Hindlimb muscle (tissue), 1 donor: ENCODE results near the gene S100A9. TPM values are rescaled to one million over a fixed set of nuclear protein-coding genes. Genes with fewer than 3 reads are reported as not detected.
"Not testable (repeated sequence)": the region's sequence is repeated elsewhere in the genome, so short reads cannot be mapped to it uniquely, and the experiment has no call there.

Source experiments
- DNase-seq: peaks from one replicate; pipeline ENCODE4 v3.0.0-alpha.2; 2013
- polyA plus RNA-seq: library from polyadenylated mRNA; unstranded; fragments of 120-200 nt; gene quantifications from one replicate; pipeline ENCODE4 v1.2.1, GENCODE V29; 2013; ENCODE audit not compliant: insufficient read length

Gene S100A9
- polyA plus RNA-seq, 1 donor, result 17.0 TPM

- no peak for DNase-seq
These were observed 12.2 kb upstream of the S100A9 start for GRCh38 chr1:153345187-153346076.

GRCh38 chr1:153346077-153346723 is 11.5 kb upstream of the S100A9 start:
- DNase-seq, result no peak

DNA sequence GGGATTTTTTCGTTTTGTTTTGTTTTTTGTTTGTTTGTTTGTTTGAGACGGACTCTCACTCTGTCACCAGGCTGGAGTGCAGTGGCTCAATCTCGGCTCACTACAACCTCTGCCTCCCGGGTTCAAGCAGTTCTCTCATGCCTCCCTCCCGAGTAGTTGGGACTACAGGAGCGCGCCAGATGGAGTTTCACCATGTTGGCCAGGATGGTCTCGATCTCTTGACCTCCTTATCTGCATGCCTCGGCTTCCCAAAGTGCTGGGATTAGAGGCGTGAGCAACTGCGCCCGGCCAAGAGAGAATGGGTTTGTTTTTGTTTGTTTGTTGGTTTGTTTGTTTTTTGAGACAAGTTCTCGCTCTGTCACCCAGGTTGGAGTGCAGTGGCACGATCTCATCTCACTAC is 10.6 kb upstream of the S100A9 start:
- DNase-seq, result not testable (repeated sequence)

DNA sequence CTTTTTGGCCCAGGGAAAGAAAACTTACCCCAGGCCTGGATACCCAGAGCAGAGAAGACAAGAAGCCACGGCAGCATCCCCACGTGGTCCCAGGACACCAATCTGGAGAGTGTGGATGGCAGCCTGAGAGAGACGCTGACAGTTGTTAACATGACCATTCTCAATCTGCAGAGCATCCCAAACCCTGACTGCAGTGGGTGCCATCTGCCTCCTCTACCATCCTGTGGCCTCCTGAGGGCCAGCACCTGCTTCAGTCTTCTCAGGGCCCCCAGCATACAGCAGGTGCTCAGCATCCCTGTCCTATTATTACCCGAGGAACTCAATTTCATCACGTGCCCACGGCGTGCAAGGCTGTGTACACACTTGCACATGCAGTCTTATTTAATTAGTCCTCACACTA is 9.8 kb upstream of the S100A9 start:
- DNase-seq, result no peak

DNA sequence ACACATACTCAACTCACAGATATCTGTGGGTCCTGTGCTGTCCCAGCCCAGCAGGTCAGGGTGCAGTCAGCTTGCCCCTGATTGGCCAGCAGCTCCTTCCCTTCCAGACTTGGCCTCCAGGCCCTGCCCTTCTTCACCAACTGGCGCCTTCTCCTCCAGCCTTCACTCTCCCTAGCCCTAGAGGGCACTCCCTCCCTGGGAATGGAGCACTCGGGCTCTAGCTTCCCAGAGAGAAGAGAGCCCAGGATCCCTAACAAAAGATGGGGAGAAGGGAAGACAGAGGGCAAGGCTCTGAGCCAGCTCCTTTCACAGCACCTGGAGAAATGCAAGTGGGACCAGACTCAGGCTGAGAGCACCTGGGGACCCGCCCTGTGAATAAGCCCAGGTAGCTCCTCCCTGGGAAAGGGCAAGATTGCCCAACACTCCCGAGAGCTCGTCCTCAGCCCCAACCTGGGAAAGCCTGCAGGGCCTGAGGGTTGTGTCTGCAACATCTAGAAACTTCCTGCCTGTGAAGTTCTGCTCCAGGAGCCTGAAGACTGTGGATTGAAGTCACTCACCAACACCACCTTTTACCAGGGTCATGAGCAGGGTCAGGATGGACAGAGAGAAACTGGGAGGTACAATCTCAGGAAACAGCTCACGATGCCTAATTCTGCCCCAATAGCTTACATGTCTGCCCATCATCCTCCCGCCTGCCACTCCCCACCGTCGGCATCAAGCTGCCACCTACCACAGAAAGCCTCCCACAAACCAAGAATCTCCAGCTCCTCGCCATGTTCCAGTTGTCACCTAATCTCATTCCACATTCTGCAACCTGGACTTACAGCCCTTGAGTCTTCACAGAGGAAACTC is 8.9 kb upstream of the S100A9 start, which contains the start of gene PGLYRP4:
TSS of gene PGLYRP4 (minus strand) at position 331 of the 852 bp plus-strand sequence. CDS start 909 bp downstream, outside the sequence.
- DNase-seq, result no peak

DNA sequence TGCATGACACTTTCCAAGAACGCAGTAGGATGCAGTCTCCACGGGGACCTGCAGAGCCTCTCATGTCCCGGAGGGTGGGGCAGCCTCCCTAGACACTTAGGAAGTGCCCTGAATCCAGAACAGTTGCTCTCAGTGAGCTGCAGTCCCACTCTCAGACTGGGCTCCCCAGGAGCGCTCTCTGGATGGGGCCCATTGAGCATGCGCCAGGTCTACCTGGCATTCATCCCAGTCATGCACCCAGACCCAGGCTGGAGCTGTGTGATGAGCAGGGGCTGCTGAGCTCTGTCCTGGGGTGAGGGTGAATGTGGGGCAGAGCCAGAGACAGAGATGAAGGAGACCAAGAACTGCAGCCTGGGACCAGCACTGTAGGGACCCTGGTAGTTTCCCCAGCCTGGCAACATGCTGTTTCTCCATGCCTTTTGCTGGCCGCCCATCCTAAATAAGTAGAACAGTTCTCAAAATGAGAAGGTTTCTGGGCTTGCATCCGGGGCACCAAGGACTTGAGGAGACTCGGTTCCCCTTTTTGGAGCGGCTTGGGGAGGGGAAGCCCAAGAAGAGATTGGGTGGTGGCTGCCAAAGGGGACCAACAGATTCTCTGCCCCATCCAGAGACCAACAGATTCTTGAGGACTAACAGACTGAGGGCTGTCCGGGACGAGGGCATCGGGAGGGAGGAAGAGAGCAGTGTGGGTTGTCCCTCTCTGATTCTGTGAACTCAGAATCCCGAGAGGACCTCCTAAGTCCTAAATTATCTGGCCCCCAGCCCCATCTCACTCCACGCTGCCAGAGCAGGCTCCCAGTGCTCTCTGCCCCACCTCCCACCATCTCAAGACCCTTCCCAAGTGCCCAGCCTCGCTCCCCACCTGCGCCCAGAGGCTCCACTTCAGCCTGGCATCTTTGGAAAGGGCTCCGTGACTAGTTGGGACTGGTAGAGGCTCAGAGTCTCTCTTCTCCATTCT is 8.0 kb upstream of the S100A9 start:
- DNase-seq, result no peak

- no peak for DNase-seq
These were observed 7.2 kb upstream of the S100A9 start for GRCh38 chr1:153350321-153350957.

DNA sequence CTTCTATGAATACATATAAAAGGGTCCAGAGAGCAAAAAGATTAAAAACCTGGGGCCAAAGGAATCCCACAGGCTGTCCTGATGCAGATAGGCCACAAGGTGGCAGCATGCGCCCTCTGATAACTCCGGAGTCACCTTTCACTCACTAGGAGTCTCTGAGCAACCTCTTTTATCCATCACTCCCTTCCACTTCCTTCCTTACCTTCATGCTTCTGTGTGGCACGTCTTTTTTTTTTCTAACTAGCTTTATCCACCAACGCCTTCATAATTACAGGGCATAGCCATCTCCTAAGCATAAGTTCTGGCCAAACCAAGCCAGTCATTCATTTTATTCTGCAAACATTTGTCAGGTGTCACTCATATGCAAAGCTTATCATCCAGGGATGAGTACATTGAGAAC is 5.1 kb upstream of the S100A9 start:
- peak; percentile 64 for DNase-seq

DNA sequence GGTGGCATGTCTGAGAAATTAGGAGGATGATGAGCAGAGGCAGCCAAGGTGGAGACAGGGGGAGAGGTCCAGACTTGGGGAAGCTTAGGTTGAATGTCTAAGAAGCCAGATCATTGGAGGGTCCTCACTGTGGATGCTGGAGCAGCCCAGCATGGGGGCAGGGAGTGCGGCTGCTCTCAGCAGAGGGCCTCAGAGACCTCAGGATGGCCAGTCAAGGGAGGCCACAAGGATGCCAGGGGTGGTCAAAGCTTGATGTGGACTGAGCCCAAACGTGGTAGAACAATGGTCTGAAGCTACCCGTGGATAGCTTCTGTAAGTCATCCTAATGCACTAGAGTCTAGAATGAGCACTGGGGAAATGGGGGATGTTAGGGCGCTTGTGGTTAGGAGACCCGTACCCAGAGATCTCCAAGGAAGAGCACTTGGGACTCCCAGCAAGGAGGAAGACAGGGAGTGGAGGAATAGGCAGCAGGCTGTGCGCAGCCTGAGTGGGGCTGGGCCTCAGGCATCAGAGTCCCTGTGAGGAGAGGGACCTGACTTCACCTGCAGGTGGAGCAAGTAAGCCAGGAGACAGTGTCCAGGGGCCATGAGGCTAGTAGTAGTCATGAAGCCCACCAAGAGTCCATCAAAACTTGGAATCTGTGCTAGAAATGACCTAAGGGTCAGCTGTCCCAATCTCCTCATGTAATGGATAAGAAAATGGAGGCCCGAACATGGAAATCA is 4.3 kb upstream of the S100A9 start:
- no peak for DNase-seq

- DNase-seq, result no peak
These were observed 3.0 kb upstream of the S100A9 start for GRCh38 chr1:153354515-153355193.

DNA sequence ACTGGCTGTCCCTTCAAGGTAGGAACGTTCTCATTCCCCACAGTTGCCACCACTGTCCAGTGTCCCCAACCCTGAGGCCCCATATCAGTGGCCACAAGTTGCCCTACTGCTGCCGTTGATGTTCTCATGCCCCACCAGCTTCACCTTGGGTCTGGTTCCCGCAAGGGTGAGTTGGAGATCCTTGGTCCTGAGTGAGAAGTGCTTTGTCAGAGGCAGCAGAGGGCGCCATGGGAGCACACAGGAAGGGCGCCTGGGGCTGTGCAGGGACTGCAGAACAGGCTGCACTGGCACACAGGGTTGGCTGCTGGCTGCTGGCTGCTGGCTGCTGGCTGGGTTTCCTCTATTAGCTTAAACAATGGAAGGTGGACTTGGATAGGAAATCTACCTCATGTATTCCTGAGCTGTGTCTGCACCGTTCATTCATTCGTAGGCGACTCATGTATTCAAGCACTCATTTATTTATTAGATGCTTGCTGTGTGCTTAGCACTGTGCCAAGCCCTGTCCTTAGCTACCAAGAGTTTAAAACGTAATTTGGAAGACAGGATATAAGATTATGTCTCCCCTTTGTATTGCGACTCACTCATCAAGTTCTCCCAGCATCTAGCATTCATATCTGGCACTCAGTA is 2.1 kb upstream of the S100A9 start:
- no peak for DNase-seq

- DNase-seq, result no peak
These were observed 1.1 kb upstream of the S100A9 start for GRCh38 chr1:153356392-153357075.

DNA sequence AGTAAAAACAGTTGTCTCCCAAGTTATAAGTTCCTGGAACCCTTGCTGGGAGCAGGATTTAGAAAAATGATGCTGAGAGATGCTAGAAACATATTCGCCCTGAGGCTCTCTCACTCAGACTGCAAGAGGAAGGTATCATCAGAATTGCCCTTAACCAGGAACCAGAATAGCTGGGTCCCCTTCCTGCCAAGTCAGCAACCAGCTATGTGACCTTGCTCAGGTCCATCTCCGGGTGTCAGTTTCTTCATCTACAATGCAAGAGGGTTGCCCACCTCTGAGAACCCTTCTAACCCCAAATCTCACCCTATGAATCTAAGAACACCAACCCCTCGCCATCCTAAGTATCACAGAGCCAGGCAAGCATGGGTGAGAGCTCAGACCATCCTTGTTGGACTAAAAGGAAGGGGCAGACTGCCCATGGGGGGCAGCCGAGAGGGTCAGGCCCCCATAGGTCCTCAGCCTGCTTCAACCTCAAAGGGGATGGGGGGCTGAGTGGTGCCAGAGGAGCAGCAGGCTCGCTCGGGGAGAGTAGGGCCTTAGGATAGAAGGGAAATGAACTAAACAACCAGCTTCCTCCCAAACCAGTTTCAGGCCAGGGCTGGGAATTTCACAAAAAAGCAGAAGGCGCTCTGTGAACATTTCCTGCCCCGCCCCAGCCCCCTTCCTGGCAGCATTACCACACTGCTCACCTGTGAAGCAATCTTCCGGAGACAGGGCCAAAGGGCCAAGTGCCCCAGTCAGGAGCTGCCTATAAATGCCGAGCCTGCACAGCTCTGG is 390 bp upstream of the S100A9 start:
- no peak for DNase-seq

DNA sequence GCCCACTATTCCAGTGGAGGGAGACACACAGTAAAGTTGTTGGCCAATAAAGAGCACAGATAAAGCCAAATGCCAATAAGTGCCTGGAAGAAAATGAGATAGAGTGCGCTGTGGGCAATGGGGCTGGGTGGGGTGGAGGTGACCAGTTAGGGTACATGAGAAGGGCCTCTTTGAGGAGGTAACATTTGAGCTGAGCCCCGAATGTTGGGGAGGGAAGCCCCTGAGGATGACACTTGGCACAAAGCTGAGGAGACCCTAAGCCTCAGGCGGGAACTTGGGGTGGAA is 979 bp downstream of the S100A9 start:
- DNase-seq, result no peak

- DNase-seq, result no peak
These were observed 1.6 kb downstream of the S100A9 start for GRCh38 chr1:153359241-153359640.

DNA sequence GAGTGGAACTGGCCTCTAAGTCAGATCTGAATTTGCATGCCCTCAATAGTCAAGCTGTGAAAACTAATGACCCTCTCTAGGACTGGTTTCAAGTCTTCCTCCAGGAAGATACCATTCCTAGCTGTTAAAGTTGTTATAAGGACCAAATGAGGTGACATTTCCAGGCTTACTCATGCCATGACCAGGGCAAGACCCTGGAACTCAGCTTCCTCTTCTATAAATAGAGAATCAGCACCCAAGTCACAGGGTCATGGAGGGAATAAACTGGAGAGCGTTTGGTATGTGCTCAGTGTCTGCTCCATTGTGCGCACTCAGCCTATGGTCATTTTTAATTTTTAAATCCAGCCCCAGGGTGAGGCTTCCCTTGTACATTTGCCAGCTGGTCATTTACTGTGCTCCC is 2.5 kb downstream of the S100A9 start:
- DNase-seq, result no peak

DNA sequence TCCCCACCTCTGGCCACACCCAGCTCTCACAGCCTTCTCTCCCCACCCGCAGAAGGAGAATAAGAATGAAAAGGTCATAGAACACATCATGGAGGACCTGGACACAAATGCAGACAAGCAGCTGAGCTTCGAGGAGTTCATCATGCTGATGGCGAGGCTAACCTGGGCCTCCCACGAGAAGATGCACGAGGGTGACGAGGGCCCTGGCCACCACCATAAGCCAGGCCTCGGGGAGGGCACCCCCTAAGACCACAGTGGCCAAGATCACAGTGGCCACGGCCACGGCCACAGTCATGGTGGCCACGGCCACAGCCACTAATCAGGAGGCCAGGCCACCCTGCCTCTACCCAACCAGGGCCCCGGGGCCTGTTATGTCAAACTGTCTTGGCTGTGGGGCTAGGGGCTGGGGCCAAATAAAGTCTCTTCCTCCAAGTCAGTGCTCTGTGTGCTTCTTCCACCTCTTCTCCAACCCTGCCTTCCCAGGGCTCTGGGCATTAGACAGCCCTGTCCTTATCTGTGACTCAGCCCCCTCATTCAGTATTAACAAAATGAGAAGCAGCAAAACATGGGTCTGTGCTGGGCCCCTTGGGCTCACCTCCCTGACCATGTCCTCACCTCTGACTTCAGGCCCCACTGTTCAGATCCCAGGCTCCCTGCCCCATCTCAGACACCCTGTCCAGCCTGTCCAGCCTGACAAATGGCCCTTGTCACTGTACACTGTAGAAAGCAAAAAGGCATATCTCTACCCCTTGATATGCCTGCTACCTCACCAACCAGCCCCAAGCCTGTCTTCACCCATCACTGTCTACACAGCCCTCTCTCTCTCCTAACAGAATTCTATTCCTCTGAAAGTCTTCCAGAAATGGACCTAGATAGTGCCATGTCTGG is 3.2 kb downstream of the S100A9 start:
- DNase-seq, result no peak
